ENCODE data around the gene FMN2.

DNA sequence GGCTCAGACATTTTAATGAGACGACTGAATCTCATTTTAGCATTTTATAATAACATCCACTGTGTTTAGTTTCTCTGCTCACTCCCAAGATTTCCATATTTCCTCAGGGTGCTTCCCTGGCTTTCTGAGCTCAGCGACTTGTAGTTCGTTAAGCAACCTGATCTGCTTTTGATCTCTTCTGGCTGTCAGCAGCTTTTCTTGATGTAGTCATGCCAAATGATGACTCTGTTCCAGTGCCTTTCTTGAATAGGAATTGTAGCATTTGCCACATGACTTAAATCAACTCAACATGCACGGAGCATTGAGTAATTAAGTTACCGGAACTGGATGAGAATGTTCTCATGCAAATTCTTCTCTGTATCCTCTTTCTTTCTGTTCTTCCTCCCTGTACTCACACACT, 246.1 kb downstream of the FMN2 start:
- TF ChIP-seq CTCF (IDR thresholded peaks at IDR 0.05) (no peak), POLR2A (IDR thresholded peaks at IDR 0.05) (no peak)

Data from lower leg skin (tissue), 3 donors.